Vagina (tissue), 2 donors: ENCODE data around the gene CERK.

Experiments used
- POLR2A ChIP-seq, 2 donors: fragments of 450-650 bp; IDR thresholded peaks; one replicate each; pipeline ENCODE4 v1.6.1; 2017; ENCODE audit warnings: antibody characterized with exemption in 2 of 2, mild to moderate bottlenecking in 2 of 2, moderate library complexity in 2 of 2
- TF ChIP-seq, protein P1 (sequence below), 3 experiments: fragments of 450-650 bp in 2 of 3; fragments of 200-600 bp in 1 of 3; sonication (generic) in 1 of 3; IDR thresholded peaks; one replicate each; pipeline ENCODE4 v1.5.1; 2017 to 2019; ENCODE audit warnings: antibody characterized with exemption in 3 of 3, mild to moderate bottlenecking in 2 of 3, moderate library complexity in 2 of 3

DNA sequence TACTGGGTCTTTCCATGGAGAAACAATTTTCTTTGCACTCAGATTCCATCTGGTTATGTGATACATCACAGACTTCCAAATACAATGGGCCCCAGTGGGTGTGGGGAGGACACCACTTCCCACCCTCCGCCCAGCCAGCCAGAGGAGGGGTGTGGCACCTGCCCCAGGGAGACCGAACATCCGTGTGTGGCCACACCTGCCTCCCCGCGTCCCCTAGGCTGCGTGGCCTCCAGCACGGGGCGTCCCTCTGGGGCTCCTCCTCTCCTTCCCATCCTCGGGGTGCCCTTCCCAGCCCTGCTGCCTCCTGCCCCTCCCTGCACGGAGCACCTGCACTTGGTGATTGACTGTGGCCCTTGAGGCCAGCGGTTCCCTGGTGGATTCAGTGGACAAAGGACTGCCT is 49.1 kb downstream of the CERK start:
- TF ChIP-seq, protein P1, sequence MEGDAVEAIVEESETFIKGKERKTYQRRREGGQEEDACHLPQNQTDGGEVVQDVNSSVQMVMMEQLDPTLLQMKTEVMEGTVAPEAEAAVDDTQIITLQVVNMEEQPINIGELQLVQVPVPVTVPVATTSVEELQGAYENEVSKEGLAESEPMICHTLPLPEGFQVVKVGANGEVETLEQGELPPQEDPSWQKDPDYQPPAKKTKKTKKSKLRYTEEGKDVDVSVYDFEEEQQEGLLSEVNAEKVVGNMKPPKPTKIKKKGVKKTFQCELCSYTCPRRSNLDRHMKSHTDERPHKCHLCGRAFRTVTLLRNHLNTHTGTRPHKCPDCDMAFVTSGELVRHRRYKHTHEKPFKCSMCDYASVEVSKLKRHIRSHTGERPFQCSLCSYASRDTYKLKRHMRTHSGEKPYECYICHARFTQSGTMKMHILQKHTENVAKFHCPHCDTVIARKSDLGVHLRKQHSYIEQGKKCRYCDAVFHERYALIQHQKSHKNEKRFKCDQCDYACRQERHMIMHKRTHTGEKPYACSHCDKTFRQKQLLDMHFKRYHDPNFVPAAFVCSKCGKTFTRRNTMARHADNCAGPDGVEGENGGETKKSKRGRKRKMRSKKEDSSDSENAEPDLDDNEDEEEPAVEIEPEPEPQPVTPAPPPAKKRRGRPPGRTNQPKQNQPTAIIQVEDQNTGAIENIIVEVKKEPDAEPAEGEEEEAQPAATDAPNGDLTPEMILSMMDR (IDR thresholded peaks at IDR 0.05), result no peak
- TF ChIP-seq POLR2A (IDR thresholded peaks at IDR 0.05), result no peak
